Measurements from ENCODE around the gene MLANA.

The MLANA gene

GRCh38 chr9:5899292-5899691 lies 8.6 kb downstream of the MLANA start:
- no peak for DNase-seq (ENCODE audit: low read depth in 2 of 2)

DNA sequence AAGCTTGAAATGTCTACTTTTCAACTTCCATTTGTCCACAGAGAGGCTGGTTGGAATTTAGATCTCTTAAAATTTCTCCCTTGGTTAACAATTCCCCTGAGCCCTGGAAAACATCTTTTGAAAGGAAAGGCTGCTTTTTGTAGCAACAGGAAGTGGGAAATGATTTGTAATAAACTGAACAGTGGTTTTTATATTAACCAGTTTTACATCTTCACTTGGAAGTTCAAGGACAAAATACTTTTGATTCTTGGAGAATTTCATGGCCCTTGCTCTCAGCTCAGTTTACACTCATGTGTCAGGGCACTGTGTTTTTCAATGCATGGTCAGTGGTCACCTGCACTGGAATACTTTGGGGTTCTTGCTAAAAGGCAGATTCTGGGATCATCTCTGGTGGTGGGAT lies 9.9 kb downstream of the MLANA start:
- DNase-seq (ENCODE audit: low read depth in 2 of 2), result no peak

DNA sequence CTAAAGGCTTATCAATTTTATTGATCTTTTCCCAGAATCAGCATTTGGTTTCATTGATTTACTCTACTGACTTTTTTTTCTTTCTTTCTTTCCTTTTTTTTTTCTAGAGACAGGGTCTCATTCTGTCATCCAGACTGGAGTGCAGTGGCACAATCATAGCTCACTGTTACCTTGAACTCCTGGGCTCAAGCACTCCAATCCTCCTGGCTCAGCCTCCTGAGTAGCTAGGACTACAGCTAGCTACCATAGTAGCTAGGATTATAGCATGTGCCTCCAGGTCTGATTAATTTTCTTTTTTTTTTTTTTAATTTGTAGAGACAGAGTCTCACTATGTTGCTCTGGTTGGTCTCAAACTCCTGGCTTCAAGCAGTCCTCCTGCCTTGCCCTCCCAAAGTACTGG lies 11.7 kb downstream of the MLANA start:
- DNase-seq (ENCODE audit: low read depth in 2 of 2), result no peak

- DNase-seq (ENCODE audit: low read depth in 2 of 2), result no peak
Measured at GRCh38 chr9:5908918-5909317, 18.2 kb downstream of the MLANA start.

GRCh38 chr9:5909976-5910375 lies 19.3 kb downstream of the MLANA start:
- DNase-seq (ENCODE audit: low read depth in 2 of 2), result no peak

- no peak for DNase-seq (ENCODE audit: low read depth in 2 of 2)
Measured at GRCh38 chr9:5910413-5911057, 19.8 kb downstream of the MLANA start.

DNA sequence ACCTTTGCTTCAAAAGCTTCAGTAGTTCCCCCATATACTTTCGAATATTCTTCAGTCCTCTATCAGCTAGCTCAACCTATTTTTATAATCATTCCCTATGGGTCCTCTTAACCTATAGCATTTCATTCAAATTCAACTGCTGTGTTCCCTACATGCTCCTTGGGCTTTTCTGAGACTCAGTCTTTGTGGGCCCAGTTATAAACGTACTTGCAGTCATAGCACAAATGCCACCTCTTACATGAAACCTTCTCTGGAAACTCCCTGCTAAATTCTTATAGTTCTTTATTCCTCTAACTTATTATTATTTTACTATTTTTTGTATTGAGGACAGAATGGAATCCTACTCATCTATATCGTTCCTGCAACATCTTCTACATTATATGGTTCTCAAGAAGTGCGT lies 24.7 kb downstream of the MLANA start:
- DNase-seq (ENCODE audit: low read depth in 2 of 2), result no peak

- no peak for DNase-seq (ENCODE audit: low read depth in 2 of 2)
Measured at GRCh38 chr9:5917273-5917672, 26.6 kb downstream of the MLANA start.

DNA sequence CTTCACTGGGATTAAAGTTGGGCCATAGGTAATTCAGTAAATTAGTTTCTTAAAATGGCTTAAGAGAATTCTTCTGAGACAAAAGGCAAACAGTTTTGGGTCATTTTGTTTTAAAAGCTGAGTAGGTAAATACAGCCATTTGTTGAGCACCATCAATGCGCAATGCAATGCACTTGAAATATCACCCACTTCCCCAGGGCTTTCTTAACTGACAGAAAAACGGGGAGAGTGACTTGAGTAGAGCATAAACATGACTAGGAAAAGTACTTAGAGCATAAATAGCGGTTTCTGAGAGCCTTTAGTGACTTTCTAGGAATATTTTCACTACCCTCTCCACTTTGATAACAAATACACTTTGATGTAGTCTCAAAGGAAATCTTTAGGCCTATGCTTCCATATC lies 27.2 kb downstream of the MLANA start:
- no peak for DNase-seq (ENCODE audit: low read depth in 2 of 2)

DNA sequence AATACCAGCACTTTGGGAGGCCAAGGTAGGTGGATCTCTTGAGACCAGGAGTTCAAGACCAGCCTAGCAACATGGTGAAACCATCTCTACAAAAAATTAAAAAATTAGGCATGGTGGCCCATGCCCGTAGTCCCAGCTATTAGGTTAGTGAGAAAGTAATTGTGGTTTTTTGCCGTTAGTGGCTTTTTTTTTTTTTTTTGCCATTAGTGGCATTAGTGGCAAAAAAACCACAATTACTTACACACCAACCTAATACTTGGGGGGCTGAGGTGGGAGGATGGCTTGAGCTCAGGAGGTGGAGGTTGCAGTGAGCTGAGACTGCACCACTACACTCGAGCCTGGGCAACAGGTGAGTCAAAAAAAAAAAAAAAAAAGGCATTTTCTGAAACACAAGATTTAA lies 27.8 kb downstream of the MLANA start:
- DNase-seq (ENCODE audit: low read depth in 2 of 2), result no peak

DNA sequence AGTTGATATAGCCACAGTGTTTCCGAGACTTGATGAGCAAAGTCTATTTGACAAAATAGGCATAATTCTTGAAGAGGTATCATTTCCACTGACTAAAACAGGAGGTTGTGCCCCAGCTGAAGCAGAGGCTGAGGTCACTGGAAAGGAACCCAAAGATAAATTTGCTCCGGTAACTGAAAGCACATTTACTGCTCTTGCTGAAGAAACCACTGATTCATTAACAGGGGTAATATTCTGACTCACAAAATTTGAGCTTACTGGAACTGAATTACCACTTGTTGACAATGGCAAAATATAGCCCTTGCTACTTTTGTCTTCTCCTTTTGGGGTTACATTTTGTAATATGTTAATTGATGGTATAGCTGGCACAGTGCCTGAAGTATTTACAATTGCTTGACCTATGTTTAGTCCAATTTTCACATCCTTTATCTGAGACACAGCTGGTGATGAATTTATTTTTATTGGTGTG lies 30.2 kb downstream of the MLANA start:
- peak in 1 of 2 experiments; percentile 18 for DNase-seq (ENCODE audit: low read depth in 2 of 2)

GRCh38 chr9:5922192-5922591 lies 31.5 kb downstream of the MLANA start:
- DNase-seq (ENCODE audit: low read depth in 2 of 2), result no peak

- no peak for DNase-seq (ENCODE audit: low read depth in 2 of 2)
Measured at GRCh38 chr9:5931657-5932056, 41.0 kb downstream of the MLANA start.

- no peak for DNase-seq (ENCODE audit: low read depth in 2 of 2)
Measured at GRCh38 chr9:5938449-5938848, 47.8 kb downstream of the MLANA start.

- no peak for DNase-seq (ENCODE audit: low read depth in 2 of 2)
Measured at GRCh38 chr9:5939530-5939929, 48.8 kb downstream of the MLANA start.

DNA sequence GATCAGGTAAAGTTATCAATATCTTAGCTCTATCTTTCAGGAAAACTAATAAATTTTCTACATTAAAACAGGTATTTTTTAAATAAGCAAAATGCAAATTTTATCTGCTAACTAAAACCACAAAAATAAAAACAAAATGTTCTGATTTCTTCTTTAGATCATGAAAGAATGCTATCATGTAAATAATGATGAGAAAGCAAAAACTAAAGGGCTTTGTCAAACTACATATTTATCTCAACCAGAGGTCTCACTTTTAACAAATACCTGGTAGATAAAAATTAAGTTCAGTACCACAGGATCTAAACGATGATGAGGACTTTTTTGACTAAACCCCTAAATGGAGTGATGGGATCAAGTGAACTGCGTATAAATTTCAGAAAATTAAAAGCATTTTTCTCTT lies 50.5 kb downstream of the MLANA start:
- DNase-seq (ENCODE audit: low read depth in 2 of 2), result no peak

GRCh38 chr9:5945112-5945511 lies 54.4 kb downstream of the MLANA start:
- no peak for DNase-seq (ENCODE audit: low read depth in 2 of 2)

DNA sequence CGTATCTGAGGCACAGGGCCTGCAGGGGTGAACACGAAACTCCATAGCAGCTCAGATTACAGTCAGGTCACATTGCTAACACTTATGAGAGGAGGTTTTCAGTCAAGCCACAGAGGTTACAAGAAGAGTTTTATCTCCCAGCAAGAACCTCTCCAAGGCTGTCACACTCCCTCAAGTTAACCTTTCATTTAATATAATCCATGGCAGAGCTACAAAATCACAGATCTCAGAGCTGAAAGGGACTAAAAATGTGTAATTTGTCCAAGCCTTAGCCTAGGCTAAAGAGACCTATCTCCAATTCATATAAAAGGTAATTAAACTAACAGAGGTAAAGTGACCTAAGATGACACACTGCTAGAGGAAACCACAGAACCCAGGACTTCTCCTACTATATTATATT lies 57.2 kb downstream of the MLANA start:
- no peak for DNase-seq (ENCODE audit: low read depth in 2 of 2)

DNA sequence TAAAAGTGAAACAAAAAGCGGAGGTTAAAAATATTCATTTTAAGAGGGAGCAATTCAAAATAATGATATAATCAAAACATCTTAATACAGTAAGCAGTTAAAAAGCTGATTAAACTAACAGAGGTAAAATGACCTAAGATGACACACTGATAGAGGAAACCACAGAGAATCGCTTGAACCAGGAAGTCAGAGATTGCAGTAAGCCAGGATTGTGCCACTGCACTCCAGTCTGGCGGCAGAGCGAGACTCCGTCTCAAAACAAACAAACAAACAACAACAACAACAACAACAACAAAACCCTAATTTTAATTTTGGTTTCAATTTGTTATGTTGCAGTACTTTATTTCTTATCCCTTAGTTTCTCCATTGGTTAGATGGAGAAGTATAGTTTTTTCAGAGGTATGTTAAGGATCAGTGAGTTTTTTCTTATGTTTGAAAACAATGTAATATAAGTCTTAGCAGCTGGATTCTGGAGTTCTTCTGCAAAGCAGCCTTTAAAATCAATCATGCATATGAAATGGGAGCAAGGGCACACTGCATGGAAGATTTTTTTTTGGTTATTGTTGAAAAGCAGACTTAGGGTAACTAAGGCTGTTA lies 58.5 kb downstream of the MLANA start:
- no peak for DNase-seq (ENCODE audit: low read depth in 2 of 2)

GRCh38 chr9:5950261-5950660 lies 59.6 kb downstream of the MLANA start:
- no peak for DNase-seq (ENCODE audit: low read depth in 2 of 2)

GRCh38 chr9:5951686-5952211 lies 61.1 kb downstream of the MLANA start:
- peak; percentile 17 to 26 for DNase-seq (ENCODE audit: low read depth in 2 of 2)

GRCh38 chr9:5953743-5954707 lies 63.3 kb downstream of the MLANA start:
- DNase-seq (ENCODE audit: low read depth in 2 of 2), result no peak

All from fibroblast of skin of left quadriceps (primary cell).